ENCODE measurements around the gene TIGD4.

The TIGD4 gene

DNA sequence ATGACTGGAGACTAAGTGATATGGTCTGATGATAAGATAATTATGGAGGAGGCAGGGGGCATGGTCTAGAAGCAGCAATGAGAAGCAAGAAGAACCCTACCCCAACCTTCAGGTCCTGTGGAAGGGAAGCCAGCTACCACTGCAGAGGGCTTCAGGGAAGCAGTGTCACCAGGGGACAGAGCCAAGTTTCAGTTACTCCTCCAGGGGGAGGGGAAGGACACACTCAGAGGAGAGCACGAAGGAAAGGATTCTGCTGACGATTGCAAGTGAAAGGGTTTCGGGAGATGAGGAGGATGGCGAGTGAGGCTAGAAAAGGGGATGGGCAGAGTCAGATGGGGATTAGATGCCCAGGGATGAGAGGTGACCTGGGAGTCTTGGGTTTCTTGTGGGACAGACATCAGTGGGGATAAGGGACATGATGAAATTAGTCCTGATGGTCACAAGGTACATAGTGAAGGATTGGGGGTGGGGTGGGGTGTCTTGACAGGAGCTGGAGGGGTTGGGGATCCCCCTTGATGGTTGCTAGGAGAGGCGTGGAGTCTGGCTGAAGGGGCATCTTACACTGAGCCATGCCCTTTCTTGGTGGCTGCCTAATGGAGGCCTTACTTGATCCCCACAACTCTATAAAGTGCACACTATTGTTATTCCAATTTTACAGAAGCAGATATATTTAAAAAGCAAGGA is 45.4 kb downstream of the TIGD4 start:
- DNase-seq (ENCODE audit: low read depth, low spot score), result no peak
- no peak overlapping the region for H3K4me3 ChIP-seq (ENCODE audit: low read length)

DNA sequence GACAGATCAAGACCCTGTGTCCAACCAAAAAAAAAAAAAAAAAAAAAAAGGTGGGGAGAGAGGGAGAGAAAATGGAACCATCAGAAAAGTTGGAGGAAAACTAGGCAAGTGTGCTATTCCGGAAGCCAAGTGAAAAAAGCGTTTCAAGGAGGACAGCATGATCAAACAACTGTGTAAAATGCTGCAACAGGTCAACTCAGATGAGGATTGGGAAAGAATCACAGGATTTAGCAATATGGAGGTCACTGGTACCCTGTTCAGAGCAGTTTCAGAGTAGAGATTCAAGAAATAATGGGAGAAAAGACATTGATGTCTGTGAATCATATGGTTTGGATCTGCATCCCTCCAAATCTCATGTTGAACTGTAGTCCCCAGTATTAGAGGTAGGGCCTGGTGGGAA is 47.5 kb downstream of the TIGD4 start:
- no peak for DNase-seq (ENCODE audit: low read depth, low spot score)

DNA sequence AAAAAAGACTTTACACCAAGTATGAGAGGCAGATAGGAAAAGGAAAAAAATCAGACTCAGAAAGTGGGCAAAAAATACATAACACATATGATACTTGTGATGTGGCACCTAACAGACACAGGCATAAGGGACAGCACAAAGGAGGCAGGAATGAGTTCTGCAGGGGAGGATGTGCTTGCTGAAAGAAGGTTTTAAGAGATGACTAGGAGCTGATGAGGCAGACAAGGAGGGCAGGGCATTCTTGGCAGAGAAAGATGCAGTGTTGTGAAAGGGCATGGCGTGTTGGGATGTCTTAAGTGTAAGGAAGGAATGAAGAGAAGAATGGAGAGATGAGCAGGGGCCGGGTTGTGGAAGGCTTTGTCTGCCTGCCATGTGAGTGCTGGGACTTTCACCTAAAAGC is 50.1 kb downstream of the TIGD4 start:
- no peak overlapping the region for H3K4me3 ChIP-seq (ENCODE audit: low read length)

More for the DNA sequence above, 47.5 kb downstream of the TIGD4 start:
- H3K4me3 ChIP-seq (ENCODE audit: low read length), result no peak overlapping the region

DNA sequence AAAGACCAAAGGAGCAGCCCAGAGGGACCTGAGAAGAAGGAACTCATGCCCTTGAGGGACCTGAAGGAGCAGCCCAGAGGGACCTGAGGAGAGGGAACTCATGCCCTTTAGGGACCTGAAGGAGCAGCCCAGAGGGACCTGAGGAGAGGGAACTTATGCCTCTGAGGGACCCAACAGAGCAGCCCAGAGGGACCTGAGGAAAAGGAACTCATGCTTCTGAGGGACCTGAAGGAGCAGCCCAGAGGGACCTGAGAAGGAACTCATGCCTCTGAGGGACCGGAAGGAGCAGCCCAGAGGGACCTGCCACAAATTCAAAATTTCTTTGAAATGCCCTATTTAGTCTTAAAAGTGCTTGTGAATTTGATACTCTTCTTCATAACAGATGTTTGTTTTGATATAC is 51.2 kb downstream of the TIGD4 start:
- no peak overlapping the region for H3K4me3 ChIP-seq (ENCODE audit: low read length)
- no peak for DNase-seq (ENCODE audit: low read depth, low spot score)

More for the DNA sequence above, 50.1 kb downstream of the TIGD4 start:
- DNase-seq (ENCODE audit: low read depth, low spot score), result no peak

DNA sequence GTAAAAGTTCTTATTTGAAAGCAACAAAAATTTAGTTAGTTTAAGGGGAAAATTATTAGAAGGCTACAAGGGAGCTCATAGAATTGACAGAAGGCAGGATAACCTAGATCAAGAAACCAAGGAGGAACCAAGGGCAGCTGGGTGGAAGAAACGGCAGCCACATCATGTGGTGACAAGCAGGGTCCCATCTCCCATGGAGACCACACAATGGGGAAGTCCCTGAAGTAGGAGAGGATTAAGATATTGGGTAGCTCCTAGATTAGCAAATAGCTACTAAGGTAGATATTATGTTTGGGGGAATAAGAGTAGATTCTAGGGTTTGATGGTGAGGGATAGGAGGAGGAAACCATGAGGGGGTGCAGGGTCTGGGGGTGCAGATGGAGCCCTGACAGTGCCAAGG is 51.7 kb downstream of the TIGD4 start:
- no peak overlapping the region for H3K4me3 ChIP-seq (ENCODE audit: low read length)
- no peak for DNase-seq (ENCODE audit: low read depth, low spot score)

DNA sequence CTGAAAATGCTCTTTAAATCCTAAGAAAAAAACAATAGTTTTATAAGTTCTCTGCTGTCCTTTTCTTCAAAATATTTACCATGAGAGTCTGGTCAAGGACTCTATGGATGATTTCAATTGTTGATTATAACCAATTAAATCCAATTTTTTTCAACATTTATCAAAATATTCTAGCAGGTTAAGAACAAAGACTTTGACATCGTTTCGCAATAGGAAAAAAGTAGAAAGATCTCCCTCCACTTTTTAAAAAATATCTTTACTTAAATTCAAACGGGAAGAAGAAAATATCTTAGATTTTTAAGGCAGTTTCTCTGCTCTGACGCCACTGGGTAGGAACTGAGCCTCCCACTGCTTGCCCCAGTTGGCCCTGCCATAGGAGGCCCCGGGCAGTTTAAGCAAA is 55.0 kb downstream of the TIGD4 start:
- no peak for DNase-seq (ENCODE audit: low read depth, low spot score)
- H3K4me3 ChIP-seq (ENCODE audit: low read length), result no peak overlapping the region

DNA sequence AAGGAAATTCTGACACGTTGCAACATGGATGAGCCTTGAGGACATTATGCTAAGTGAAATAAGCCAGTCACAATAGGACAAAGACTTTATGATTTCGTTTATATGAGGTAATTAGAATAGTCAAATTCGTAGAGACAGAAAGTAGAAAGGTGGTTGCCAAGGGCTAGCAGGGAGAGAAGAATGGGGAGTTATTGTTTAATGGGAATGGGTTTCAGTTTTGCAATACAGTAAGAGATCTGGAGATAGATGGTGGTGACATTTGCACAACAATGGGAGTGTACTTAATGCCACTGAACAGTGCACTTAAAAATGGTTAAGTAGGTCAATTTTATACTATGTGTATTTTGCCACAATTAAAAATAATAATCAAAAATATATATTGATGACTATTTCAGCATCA is 56.3 kb downstream of the TIGD4 start:
- DNase-seq (ENCODE audit: low read depth, low spot score), result no peak
- no peak overlapping the region for H3K4me3 ChIP-seq (ENCODE audit: low read length)

DNA sequence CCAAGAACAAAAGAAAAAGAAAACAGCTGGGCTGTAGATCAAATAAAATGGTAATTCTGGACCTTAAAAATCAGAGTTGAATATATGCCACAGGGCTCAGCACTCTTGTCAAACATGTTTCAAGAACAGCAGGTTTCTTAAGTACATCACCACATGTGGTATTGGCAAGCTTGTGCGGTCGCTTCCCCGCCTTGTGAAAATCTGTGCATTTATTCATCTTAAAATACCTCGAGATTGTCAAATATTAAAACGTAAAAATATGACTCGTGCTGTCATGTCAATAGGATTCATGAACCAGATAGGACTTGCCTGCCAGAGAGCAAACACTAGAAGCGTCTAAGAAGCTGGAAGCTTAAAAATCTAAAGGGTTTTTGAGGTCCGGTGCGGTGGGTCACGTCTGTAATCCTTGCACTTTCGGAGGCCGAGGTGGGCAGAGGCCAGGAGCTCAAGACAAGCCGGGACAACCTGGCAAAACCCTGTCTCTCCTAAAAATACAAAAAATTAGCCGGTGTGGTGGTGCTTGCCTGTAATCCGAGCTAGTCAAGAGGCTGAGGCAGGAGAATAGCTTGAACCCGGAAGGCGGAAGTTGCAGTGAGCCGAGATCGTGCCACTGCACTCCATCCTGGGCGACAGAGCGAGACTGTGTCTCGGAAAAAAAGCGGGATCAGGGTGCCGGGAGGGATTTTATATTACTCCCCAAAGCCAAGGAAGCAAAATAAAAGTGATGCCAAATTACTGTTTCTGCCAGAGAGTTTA is 59.6 kb downstream of the TIGD4 start:
- DNase-seq (ENCODE audit: low read depth, low spot score), result no peak
- no peak overlapping the region for H3K4me3 ChIP-seq (ENCODE audit: low read length)
